K562 (cell line): ENCODE data around the gene CFAP58. TPM values are rescaled to one million over a fixed set of nuclear protein-coding genes. Genes with fewer than 3 reads are reported as not detected.
A peak's percentile ranks its signal among the peaks of the same experiment; 100 is the strongest.

Source experiments
- ATAC-seq: fragments of 200-7000 bp; cut with Tn5 transposase; 3 replicates; pipeline ENCODE4 v1.9.1; 2020; ENCODE audit warnings: moderate library complexity
- BruUV-seq: library from RNA; stranded (reverse); fragments of 400-500 nt; replicated peaks from 2 replicates; lab custom pipeline; 2021; lab: Mats Ljungman, UMichigan
- CTCF ChIA-PET: fragments of 300-600 bp; formaldehyde crosslinking; extraction: SDS; loops from one replicate; lab custom pipeline; 2021; ENCODE audit warnings: low intra/inter-chr PET ratio; lab: Yijun Ruan, JAX
- POLR2A ChIA-PET: fragments of 300-600, 350-650 bp; sonication (Branson Sonifier 250); formaldehyde crosslinking; extraction: SDS; loops from one replicate; lab custom pipeline; 2021; ENCODE audit warnings: antibody characterized with exemption, inconsistent platforms; lab: Yijun Ruan, JAX
- DNase-seq, 4 experiments: peaks; one replicate each; pipeline versions ENCODE4 v3.0.0 to v3.0.0-alpha.2; 2011 to 2018; ENCODE audit warnings: low spot score in 3 of 4, mixed read lengths in 3 of 4; ENCODE audit errors: extremely low read depth in 1 of 4
- FAIRE-seq: peaks from 2 replicates; lab custom pipeline; 2011; peaks lifted over from hg19 to GRCh38; lab: Jason Lieb, UNC
- H2AFZ ChIP-seq: 2 replicates; pipeline ENCODE4 v1.6.0; 2011; ENCODE audit warnings: low read depth, low read length, control low read depth, inconsistent platforms
- H3K27ac ChIP-seq: fragments of 200-600 bp; 3 replicates; pipeline ENCODE4 v1.8.0; 2011; ENCODE audit warnings: low read depth, mild to moderate bottlenecking, control low read depth, inconsistent platforms, low read length, moderate library complexity, mixed read lengths; ENCODE audit errors: extremely low read depth
- H3K27me3 ChIP-seq, 2 experiments: fragments of 300-600 bp in 1 of 2; 2 replicates in 1 of 2; 3 replicates in 1 of 2; pipeline versions ENCODE4 v1.6.0 to v1.8.0; 2011; ENCODE audit warnings: inconsistent platforms in 2 of 2, low read length in 2 of 2, mild to moderate bottlenecking in 1 of 2, mixed read lengths in 1 of 2, moderate library complexity in 1 of 2; ENCODE audit not compliant: control insufficient read depth in 2 of 2, insufficient read depth in 2 of 2
- H3K36me3 ChIP-seq: fragments of 300-600 bp; 3 replicates; pipeline ENCODE4 v1.8.0; 2011; ENCODE audit warnings: mild to moderate bottlenecking, low read length, inconsistent platforms; ENCODE audit not compliant: control insufficient read depth, insufficient read depth
- H3K4me1 ChIP-seq, 2 experiments: fragments of 200-600 bp in 1 of 2; replicated peaks in 1 of 2; 2 replicates in 1 of 2; 3 replicates in 1 of 2; pipeline versions ENCODE4 v1.5.1 to v1.8.0; 2011; ENCODE audit warnings: inconsistent platforms in 2 of 2, low read length in 2 of 2, mild to moderate bottlenecking in 1 of 2, mixed read lengths in 1 of 2, moderate library complexity in 1 of 2; ENCODE audit not compliant: control insufficient read depth in 2 of 2, insufficient read depth in 2 of 2
- H3K4me2 ChIP-seq: 2 replicates; pipeline ENCODE4 v1.6.1; 2011; ENCODE audit warnings: low read length, control low read depth, inconsistent platforms, mixed read lengths; ENCODE audit not compliant: insufficient read depth
- H3K4me3 ChIP-seq: fragments of 200-600 bp; sonication (generic), shearing (Covaris generic); 2 replicates; pipeline ENCODE4 v1.5.1; 2016; ENCODE audit warnings: control low read depth, inconsistent platforms
- H3K79me2 ChIP-seq: fragments of 200-600 bp; 3 replicates; pipeline ENCODE4 v1.8.0; 2011; ENCODE audit warnings: low read length, inconsistent platforms; ENCODE audit not compliant: control insufficient read depth, insufficient read depth
- H3K9ac ChIP-seq, 2 experiments: 2 replicates each; pipeline versions ENCODE4 v1.6.0 to v1.6.1; 2011; ENCODE audit warnings: low read depth in 2 of 2, low read length in 2 of 2, control low read depth in 1 of 2, inconsistent platforms in 1 of 2, mild to moderate bottlenecking in 1 of 2, mixed read lengths in 1 of 2; ENCODE audit not compliant: insufficient read depth in 1 of 2
- H3K9me1 ChIP-seq: one replicate; pipeline ENCODE4 v1.6.0; 2011; ENCODE audit warnings: inconsistent platforms, mild to moderate bottlenecking, low read length, moderate library complexity; ENCODE audit not compliant: control insufficient read depth, insufficient read depth
- H3K9me3 ChIP-seq: replicated peaks from 2 replicates; pipeline ENCODE4 v1.5.1; 2011; ENCODE audit warnings: low read depth, low read length, inconsistent platforms; ENCODE audit not compliant: control insufficient read depth, insufficient read depth
- H4K20me1 ChIP-seq: replicated peaks from 2 replicates; pipeline ENCODE4 v1.6.1; 2011; ENCODE audit warnings: low read length, inconsistent platforms, mixed read lengths; ENCODE audit not compliant: control insufficient read depth, insufficient read depth
- MNT ChIP-seq, 2 experiments: fragments of 450-650 bp; conservative IDR thresholded peaks; 2 replicates each; pipeline ENCODE4 v1.6.1; 2017; ENCODE audit warnings: mild to moderate bottlenecking in 2 of 2, moderate library complexity in 2 of 2
- MYBL2 ChIP-seq, 2 experiments: fragments of 450-650 bp in 1 of 2; sonication (generic) in 1 of 2; formaldehyde crosslinking in 1 of 2; IDR thresholded peaks; 2 replicates each; pipeline versions ENCODE4 v1.6.1 to v1.8.1; 2017 to 2022; ENCODE audit warnings: borderline replicate concordance in 1 of 2, inconsistent platforms in 1 of 2, low read depth in 1 of 2, mild to moderate bottlenecking in 1 of 2, missing genetic modification reagents in 1 of 2, moderate library complexity in 1 of 2
- TRIM24 ChIP-seq, 2 experiments: fragments of 450-650 bp; IDR thresholded peaks; 2 replicates each; pipeline ENCODE4 v1.6.1; 2016
- ZBTB40 ChIP-seq, 2 experiments: fragments of 450-650 bp in 1 of 2; sonication (generic) in 1 of 2; formaldehyde crosslinking in 1 of 2; IDR thresholded peaks; 2 replicates each; pipeline versions ENCODE4 v1.7.1 to v1.9.0; 2016 to 2022; ENCODE audit warnings: inconsistent platforms in 1 of 2, mild to moderate bottlenecking in 1 of 2, missing genetic modification reagents in 1 of 2
- ZNF175 ChIP-seq: fragments of 200-800 bp; sonication (Bioruptor generic); IDR thresholded peaks from 2 replicates; pipeline ENCODE4 v1.6.1; 2016; ENCODE audit warnings: low read depth, mild to moderate bottlenecking, missing genetic modification characterization, missing compliant biosample characterization
- ZSCAN32 ChIP-seq: fragments of 450-650 bp; formaldehyde crosslinking; IDR thresholded peaks from 2 replicates; pipeline ENCODE4 v1.4.0; 2020; ENCODE audit warnings: mild to moderate bottlenecking, moderate library complexity
- WGBS: fragments of 100-300 bp; shearing (Covaris generic); methylation state at CpG from one replicate; pipeline ENCODE4 v1.1.6; 2016; ENCODE audit warnings: low coverage, mixed read lengths; ENCODE audit not compliant: insufficient coverage; ENCODE audit errors: missing lambda C conversion rate; 5-methylcytosine and 5-hydroxymethylcytosine counted together
- in situ Hi-C: fragments of 300-500 bp; cut with MboI; formaldehyde crosslinking; loops from 4 replicates; pipeline ENCODE4 v1.15.0; 2018; ENCODE audit warnings: inconsistent platforms, mixed read lengths
- intact Hi-C: fragments of 100-400 bp; cut with micrococcal nuclease; formaldehyde crosslinking; loops from 2 replicates; pipeline ENCODE4 v1.14.2; 2022
- polyA plus RNA-seq, 8 experiments: library from polyadenylated mRNA; depleted of rRNA in 4 of 8; stranded (reverse) in 5 of 8; unstranded in 3 of 8; fragments of >200 nt; fragmentation: Nextera tagmentation in 2 of 8; fragmentation: Illumina TruSeq in 1 of 8; extraction: Ambion mirVana in 2 of 8; extraction: Trizol in 1 of 8; gene quantifications; 2 replicates each; pipeline versions ENCODE4 v1.2.1 to v1.2.3, GENCODE V29; 2011 to 2014; ENCODE audit warnings: inconsistent platforms in 1 of 8, missing spikeins in 1 of 8
- total RNA-seq, 7 experiments: library from RNA; depleted of rRNA in 6 of 7; stranded (reverse); fragments of >200 nt in 6 of 7; fragmentation: Illumina TruSeq in 2 of 7; extraction: Trizol in 2 of 7; gene quantifications; 2 replicates each; pipeline versions ENCODE4 v1.2.1 to v1.2.3, GENCODE V29; 2011 to 2021; ENCODE audit warnings: low replicate concordance in 1 of 7

The CFAP58 gene
- total and polyA plus RNA-seq, 9 of the 15 experiments (the other 6 are each of a cell fraction or from before 2014, with no cell fraction given): 0.08 to 2.0 (median 0.71) TPM

- no peak for TF ChIP-seq MNT (conservative IDR thresholded peaks at IDR 0.05)
Observed at GRCh38 chr10:104328896-104329710, 24.5 kb upstream of the CFAP58 start (continued).

- Histone ChIP-seq H4K20me1 (peaks cover 71% of the 10 kb centered on the region), H3K9me3 (no peaks in the 10 kb centered on the region)
- no peak for TF ChIP-seq TRIM24 (IDR thresholded peaks at IDR 0.05)
- TF ChIP-seq MYBL2 (IDR thresholded peaks at IDR 0.05; ENCODE audit: low read depth): no peak
- TF ChIP-seq MYBL2 (CRISPR knock-in tag; IDR thresholded peaks at IDR 0.05; ENCODE audit: borderline replicate concordance): no peak
- TF ChIP-seq ZNF175 (CRISPR knock-in tag): 0 out of 2 replicates have a peak, but pooled peaks have one; percentile 24
- TF ChIP-seq ZBTB40 (IDR thresholded peaks at IDR 0.05): no peak
- no peak for TF ChIP-seq ZBTB40 (CRISPR knock-in tag; IDR thresholded peaks at IDR 0.05)
- TF ChIP-seq ZSCAN32 (CRISPR knock-in tag): no peak
- TF ChIP-seq, all 486 proteins: peak for 1
- ChIA-PET CTCF (no interaction called here), POLR2A (interaction anchor here (1.1 to 1.3 kb wide), 2 partner anchors 11 to 18 kb away, joined by 3 to 7 read pairs; no protein-coding TSS in a partner anchor)
- peak overlapping the region; percentile 62 for H3K27ac ChIP-seq
- H3K4me2 ChIP-seq: peak overlapping the region; percentile 70
- FAIRE-seq (no peak), ATAC-seq (no peak), DNase-seq (no peak)
- H3K36me3 ChIP-seq: peaks cover 85% of the 10 kb centered on the region
- 41% methylated on average over 3 of the region's 3 CpGs for WGBS
- H3K4me3 ChIP-seq: no peak overlapping the region
- no TSS peak for BruUV-seq
- H3K79me2 ChIP-seq: peaks cover 100% of the 10 kb centered on the region
- intact Hi-C loops: no loop called here
- H3K9ac ChIP-seq: peak overlapping the region; percentile 41 to 69; a peak in 3 of 4 replicates
- peaks cover 10% of the 10 kb centered on the region for H3K9me1 ChIP-seq
- H3K27me3 ChIP-seq: no peaks in the 10 kb centered on the region
- in situ Hi-C loops: no loop called here
- H3K4me1 ChIP-seq: peaks cover 66 to 69% of the 10 kb centered on the region in 2 experiments
- no peak overlapping the region for H2AFZ ChIP-seq
Observed at GRCh38 chr10:104329735-104330134, 23.9 kb upstream of the CFAP58 start.
